Breast epithelium (tissue), 3 donors: Measurements from ENCODE around the gene ITGB4.

Experiments
- POLR2A ChIP-seq: fragments of 450-650 bp; IDR thresholded peaks from one replicate; pipeline ENCODE4 v1.6.1; 2016; ENCODE audit warnings: antibody characterized with exemption, mild to moderate bottlenecking, moderate library complexity
- TF ChIP-seq, protein P1 (sequence below), 3 donors: fragments of 450-650 bp; IDR thresholded peaks; one replicate each; pipeline ENCODE4 v1.5.1; 2016 to 2017; ENCODE audit warnings: antibody characterized with exemption in 3 of 3, mild to moderate bottlenecking in 3 of 3, moderate library complexity in 3 of 3

DNA sequence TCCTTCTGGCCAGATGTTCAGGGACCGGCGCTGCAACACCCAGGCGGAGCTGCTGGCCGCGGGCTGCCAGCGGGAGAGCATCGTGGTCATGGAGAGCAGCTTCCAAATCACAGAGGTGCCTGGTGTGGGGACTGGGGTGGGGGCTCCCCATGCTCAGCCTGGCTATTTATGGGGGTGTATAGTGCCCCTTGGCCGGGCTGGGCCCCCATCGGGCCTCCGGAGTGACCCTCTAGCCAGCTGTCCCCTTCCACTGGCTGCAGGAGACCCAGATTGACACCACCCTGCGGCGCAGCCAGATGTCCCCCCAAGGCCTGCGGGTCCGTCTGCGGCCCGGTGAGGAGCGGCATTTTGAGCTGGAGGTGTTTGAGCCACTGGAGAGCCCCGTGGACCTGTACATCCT, 6.1 kb downstream of the ITGB4 start:
- no peak for TF ChIP-seq POLR2A
- TF ChIP-seq, protein P1, sequence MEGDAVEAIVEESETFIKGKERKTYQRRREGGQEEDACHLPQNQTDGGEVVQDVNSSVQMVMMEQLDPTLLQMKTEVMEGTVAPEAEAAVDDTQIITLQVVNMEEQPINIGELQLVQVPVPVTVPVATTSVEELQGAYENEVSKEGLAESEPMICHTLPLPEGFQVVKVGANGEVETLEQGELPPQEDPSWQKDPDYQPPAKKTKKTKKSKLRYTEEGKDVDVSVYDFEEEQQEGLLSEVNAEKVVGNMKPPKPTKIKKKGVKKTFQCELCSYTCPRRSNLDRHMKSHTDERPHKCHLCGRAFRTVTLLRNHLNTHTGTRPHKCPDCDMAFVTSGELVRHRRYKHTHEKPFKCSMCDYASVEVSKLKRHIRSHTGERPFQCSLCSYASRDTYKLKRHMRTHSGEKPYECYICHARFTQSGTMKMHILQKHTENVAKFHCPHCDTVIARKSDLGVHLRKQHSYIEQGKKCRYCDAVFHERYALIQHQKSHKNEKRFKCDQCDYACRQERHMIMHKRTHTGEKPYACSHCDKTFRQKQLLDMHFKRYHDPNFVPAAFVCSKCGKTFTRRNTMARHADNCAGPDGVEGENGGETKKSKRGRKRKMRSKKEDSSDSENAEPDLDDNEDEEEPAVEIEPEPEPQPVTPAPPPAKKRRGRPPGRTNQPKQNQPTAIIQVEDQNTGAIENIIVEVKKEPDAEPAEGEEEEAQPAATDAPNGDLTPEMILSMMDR (IDR thresholded peaks at IDR 0.05) = no peak
